Small intestine (tissue), 7 donors: ENCODE data around the gene C19orf73. TPM values are rescaled to one million over a fixed set of nuclear protein-coding genes. Genes with fewer than 3 reads are reported as not detected.

Experiments used
- DNase-seq, 2 donors: peaks; one replicate each; pipeline versions ENCODE4 v3.0.0 to v3.0.0-alpha.2; 2013
- FAIRE-seq: peaks from 2 replicates; lab custom pipeline; 2012; peaks lifted over from hg19 to GRCh38; lab: Jason Lieb, UNC
- H3K27ac ChIP-seq, 3 donors: one replicate each; pipeline ENCODE4 v1.5.1; 2013; ENCODE audit warnings: low read length in 2 of 3, mild to moderate bottlenecking in 2 of 3, control low read depth in 1 of 3, inconsistent platforms in 1 of 3, low read depth in 1 of 3, moderate library complexity in 1 of 3
- H3K27me3 ChIP-seq, 3 donors: one replicate each; pipeline ENCODE4 v1.6.1; 2013; ENCODE audit warnings: low read length in 3 of 3, inconsistent platforms in 1 of 3; ENCODE audit not compliant: control insufficient read depth in 3 of 3, insufficient read depth in 3 of 3
- H3K36me3 ChIP-seq, 3 donors: one replicate each; pipeline ENCODE4 v1.6.1; 2013; ENCODE audit warnings: low read length in 3 of 3, inconsistent platforms in 1 of 3, low read depth in 1 of 3, mild to moderate bottlenecking in 1 of 3, moderate library complexity in 1 of 3; ENCODE audit not compliant: control insufficient read depth in 3 of 3, insufficient read depth in 2 of 3
- H3K4me1 ChIP-seq, 3 donors: one replicate each; pipeline ENCODE4 v1.6.1; 2013; ENCODE audit warnings: low read length in 2 of 3, inconsistent platforms in 1 of 3, low read depth in 1 of 3, mild to moderate bottlenecking in 1 of 3, moderate library complexity in 1 of 3; ENCODE audit not compliant: control insufficient read depth in 3 of 3, insufficient read depth in 2 of 3
- H3K4me3 ChIP-seq, 3 donors: one replicate each; pipeline ENCODE4 v1.5.1; 2013; ENCODE audit warnings: low read length in 3 of 3, control low read depth in 1 of 3, inconsistent platforms in 1 of 3, low read depth in 1 of 3, mild to moderate bottlenecking in 1 of 3, moderate library complexity in 1 of 3
- H3K9me3 ChIP-seq, 2 donors: one replicate each; pipeline ENCODE4 v1.6.1; 2013; ENCODE audit warnings: low read depth in 1 of 2, low read length in 1 of 2; ENCODE audit not compliant: control insufficient read depth in 2 of 2, insufficient read depth in 1 of 2
- WGBS, 3 donors: extraction: QIAGEN DNeasy Blood & Tissue Kit; methylation state at CpG; one replicate each; pipeline ENCODE4 v1.1.7; 2013; 5-methylcytosine and 5-hydroxymethylcytosine counted together
- polyA plus RNA-seq, 4 donors: library from polyadenylated mRNA; stranded (reverse) in 3 of 4; unstranded in 1 of 4; fragments of 200-250 nt in 3 of 4; fragments of 120-200 nt in 1 of 4; gene quantifications; one replicate each; pipeline versions ENCODE4 v1.2.1 to v1.2.3, GENCODE V29; 2013
- donor health status: healthy with polysubstance abuse.
- donor health status: control.
- donor health status: control.
- donor health status: Bipolar disorder and iron deficiency.
- donor health status: healthy.

Gene C19orf73
- polyA plus RNA-seq, 4 donors: 1.4 to 7.6 (median 4.4) TPM

DNA sequence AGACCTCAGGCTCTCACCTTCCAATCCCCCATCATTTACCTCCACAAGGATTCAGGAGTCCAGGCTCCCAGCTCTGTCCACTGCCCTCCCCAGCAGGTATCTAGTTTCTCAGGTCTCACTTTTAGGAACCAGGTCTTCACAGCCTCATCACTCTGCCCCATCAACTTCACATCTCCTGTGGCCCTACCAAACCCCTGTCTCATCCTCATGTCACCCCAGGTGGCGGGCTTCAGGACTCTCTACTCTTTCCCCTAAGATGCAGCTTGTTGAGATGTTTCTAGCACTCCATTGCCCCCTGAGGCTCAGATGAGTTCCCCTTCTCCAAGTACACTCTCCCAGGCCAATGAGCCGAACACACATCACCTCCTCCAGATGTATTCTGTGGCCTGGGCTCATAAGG, 1.9 kb upstream of the C19orf73 start:
- H3K27me3 ChIP-seq: peaks cover 0 to 25% (median 0%) of the 10 kb centered on the region in 3 donors
- FAIRE-seq (no peak), DNase-seq (no peak)
- H3K27ac ChIP-seq: no peak overlapping the region
- 93 to 97% (median 96%) methylated on average over 2 of the region's 2 CpGs for WGBS, 3 donors
- H3K4me3 ChIP-seq: no peak overlapping the region
- peaks cover 6 to 23% (median 7%) of the 10 kb centered on the region in 3 donors for H3K4me1 ChIP-seq
- H3K9me3 ChIP-seq: no peaks in the 10 kb centered on the region
- H3K36me3 ChIP-seq: peaks cover 0 to 11% (median 0%) of the 10 kb centered on the region in 3 donors

DNA sequence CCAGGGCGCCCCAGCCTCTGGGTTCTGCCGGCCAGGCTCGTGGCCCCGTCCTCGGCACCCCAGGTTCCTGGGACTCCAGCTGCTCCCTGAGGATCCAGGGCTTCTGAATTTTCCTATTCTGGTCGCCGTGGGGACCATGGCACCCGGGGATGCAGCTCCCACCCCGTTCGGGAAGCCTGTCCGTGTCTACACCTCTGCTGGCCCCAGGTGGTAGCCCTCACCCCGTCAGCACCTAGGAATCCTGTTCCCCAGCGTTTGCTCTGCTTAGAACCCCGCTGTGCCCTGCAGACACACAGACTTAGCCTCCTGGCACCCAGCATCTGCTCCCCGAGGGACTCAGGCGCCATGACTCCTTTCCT, 1.4 kb upstream of the C19orf73 start:
- H3K9me3 ChIP-seq: no peaks in the 10 kb centered on the region
- FAIRE-seq: no peak
- peak overlapping the region in 1 of 3 donors; percentile 59 for H3K4me3 ChIP-seq
- peaks cover 0 to 22% (median 0%) of the 10 kb centered on the region in 3 donors for H3K27me3 ChIP-seq
- no peak for DNase-seq
- peaks cover 0 to 11% (median 0%) of the 10 kb centered on the region in 3 donors for H3K36me3 ChIP-seq
- H3K27ac ChIP-seq: no peak overlapping the region
- peaks cover 6 to 18% (median 7%) of the 10 kb centered on the region in 3 donors for H3K4me1 ChIP-seq
- WGBS, 3 donors: 12 to 19% (median 13%) methylated on average over 15 to 16 of the region's 16 CpGs

DNA sequence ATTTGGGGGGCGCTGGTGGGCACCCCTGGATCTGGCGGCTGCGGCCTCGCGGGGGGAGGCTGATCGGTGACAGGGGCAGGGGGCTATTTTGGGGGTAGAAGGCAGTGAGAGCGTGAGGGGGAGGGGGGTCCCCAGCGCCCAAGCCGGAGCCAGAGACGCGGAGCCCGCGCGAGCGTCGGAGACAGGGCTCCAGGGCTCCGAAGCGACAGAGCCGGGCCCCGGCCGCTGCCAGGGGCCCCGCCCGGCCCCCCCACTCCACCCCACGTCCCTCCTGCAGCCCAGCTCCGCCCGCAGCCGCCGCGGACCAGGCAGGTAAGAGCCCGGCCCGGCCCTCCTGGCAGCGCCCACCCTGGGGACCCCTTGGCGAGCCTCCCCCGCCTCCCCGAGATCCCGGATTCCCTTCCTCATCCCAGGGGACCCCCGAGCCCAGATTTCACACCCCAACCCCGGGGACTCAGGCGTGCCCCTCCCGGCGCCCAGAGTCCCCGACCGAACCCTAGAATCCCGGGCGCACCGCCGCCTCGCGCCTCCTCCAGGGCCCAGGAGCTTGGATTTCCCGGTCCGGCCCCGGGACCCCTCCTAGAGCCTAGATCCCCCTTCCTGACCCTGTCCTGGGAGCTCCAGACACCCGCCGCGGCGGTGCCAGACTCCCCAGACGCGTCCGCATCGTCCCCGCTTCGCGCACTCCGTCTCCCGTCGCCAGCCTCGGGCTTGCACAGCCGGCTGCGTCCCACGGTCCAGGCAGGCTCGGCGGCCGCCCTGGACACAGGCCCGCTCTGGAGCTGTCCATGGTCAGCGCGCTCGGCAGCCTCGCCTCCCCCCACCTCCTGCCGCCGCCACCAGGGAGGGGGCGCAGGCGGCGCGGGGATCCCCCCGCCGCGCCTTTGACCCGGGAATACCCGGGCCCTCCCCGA, 725 bp upstream of the C19orf73 start, which contains the start of gene PPFIA3:
PPFIA3 (plus strand) TSS at position 134 of the 914 bp plus-strand sequence. CDS start 8,330 bp downstream, outside the sequence.
- DNase-seq (peak; percentile 37 to 67), FAIRE-seq (no peak)
- peaks cover 0 to 11% (median 0%) of the 10 kb centered on the region in 3 donors for H3K36me3 ChIP-seq
- H3K4me3 ChIP-seq: peak within 1 kb of the TSS; percentile 50 to 79 (median 59)
- peaks cover 0 to 18% (median 0%) of the 10 kb centered on the region in 3 donors for H3K27me3 ChIP-seq
- no peaks in the 10 kb centered on the region for H3K9me3 ChIP-seq
- H3K27ac ChIP-seq: peak within 1 kb of the TSS; percentile 92 to 100 (median 99)
- WGBS, 3 donors: 0 to 1% (median 1%) methylated on average over 36 to 90 of the region's 90 CpGs
- H3K4me1 ChIP-seq: peaks cover 7 to 13% (median 8%) of the 10 kb centered on the region in 3 donors

DNA sequence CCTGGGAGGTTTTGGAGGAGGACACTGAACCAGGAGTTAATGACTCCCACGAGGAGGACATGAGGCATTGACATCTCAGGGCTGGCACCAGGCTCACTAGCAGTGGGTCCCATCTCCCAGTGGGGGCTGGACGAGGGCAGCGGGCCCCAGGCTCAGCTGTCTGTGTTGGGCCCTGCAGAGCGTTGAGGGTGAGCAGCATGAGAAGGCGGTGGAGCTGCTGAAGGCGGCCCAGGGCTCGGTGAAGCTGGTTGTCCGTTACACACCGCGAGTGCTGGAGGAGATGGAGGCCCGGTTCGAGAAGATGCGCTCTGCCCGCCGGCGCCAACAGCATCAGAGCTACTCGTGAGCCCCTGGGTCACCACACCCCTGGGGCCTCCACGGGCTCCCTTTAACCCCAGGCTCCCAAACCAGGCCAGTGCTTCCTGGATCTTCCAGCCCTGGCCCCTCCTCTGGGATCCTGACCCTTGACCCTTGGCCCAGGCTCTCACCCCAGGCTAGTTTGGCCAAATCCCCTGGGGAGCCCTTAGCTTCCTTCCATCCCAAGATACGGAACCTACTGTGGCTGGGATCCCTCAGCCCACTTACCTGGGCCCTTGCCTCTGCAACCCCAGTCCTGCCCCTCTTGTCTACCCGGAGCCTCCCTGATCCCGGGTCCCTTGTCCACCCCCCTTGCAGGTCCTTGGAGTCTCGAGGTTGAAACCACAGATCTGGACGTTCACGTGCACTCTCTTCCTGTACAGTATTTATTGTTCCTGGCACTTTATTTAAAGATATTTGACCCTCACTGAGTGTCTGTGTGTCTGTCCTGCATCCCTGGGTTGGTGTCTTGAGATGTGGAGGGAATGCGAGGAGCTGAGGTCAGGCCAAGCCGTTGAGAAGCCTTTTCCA, 1.0 kb downstream of the C19orf73 start:
- FAIRE-seq (no peak), DNase-seq (peak in 1 of 2 donors; percentile 35)
- peak overlapping the region; percentile 92 to 100 (median 99) for H3K27ac ChIP-seq
- H3K4me3 ChIP-seq: peak overlapping the region; percentile 48 to 79 (median 53)
- peaks cover 7 to 16% (median 9%) of the 10 kb centered on the region in 3 donors for H3K4me1 ChIP-seq
- H3K27me3 ChIP-seq: peaks cover 0 to 18% (median 0%) of the 10 kb centered on the region in 3 donors
- peaks cover 0 to 11% (median 0%) of the 10 kb centered on the region in 3 donors for H3K36me3 ChIP-seq
- WGBS, 3 donors: 46 to 61% (median 53%) methylated on average over 20 to 26 of the region's 26 CpGs
- H3K9me3 ChIP-seq: no peaks in the 10 kb centered on the region

DNA sequence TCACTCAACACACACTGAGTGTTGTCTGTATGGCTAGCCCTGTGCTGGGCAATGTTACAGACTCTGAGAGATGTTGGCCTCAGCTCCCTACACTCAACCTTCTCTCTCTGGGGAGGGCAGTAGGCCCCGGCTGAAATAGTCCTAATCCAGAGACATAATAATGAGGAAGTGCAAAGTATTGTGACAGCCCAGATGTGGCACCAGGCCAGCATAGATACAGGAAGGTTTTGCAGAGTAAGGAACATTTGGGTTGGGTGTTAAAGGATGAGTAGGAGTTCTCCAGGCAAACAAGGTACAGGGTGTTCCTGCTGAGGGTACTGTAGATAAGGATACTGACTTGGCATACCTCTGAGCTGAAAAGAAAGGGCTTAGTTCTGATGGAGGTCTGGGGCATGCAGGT, 2.4 kb downstream of the C19orf73 start:
- no peak for FAIRE-seq
- peaks cover 0 to 11% (median 0%) of the 10 kb centered on the region in 3 donors for H3K36me3 ChIP-seq
- no peak overlapping the region for H3K4me3 ChIP-seq
- H3K27ac ChIP-seq: no peak overlapping the region
- no peaks in the 10 kb centered on the region for H3K9me3 ChIP-seq
- 8 to 45% (median 42%) methylated on average over 1 of the region's 1 CpG for WGBS, 3 donors
- no peak for DNase-seq
- peaks cover 0 to 18% (median 0%) of the 10 kb centered on the region in 3 donors for H3K27me3 ChIP-seq
- H3K4me1 ChIP-seq: peaks cover 7 to 16% (median 9%) of the 10 kb centered on the region in 3 donors

DNA sequence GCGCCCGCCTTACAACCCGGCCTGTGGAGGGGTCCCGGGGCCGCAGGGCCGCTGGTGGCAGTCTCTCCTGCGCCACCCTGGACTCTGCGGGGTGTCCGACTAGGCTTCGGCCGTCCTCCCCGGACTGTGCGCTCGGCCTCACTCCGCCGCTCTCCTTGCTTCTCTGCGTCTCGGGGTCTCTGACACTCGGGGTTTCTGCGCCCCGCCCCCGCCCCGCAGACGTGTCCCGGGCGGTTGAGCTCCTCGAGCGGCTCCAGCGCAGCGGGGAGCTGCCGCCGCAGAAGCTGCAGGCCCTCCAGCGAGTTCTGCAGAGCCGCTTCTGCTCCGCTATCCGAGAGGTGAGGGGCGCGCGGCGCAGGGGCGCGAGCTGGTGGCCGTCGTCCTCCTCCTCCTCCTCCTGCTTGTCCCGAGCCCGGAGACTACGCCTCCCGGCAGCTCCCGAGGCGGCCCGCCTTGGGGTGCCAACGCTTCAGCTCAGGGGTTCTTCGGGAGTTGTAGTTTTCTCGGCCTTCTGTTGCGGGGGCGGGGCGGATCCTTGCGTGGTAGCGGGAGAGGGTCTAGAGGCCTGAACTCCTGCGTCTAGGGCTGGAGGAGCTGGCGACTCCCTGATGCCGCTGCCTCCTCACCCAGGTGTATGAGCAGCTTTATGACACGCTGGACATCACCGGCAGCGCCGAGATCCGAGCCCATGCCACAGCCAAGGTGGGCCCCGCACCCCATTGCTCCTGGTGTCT, 4.1 kb downstream of the C19orf73 start:
- Histone ChIP-seq H3K9me3 (no peaks in the 10 kb centered on the region), H3K4me1 (peaks cover 7 to 15% (median 9%) of the 10 kb centered on the region in 3 donors), H3K27ac (peak overlapping the region; percentile 14 to 66 (median 33)), H3K27me3 (peaks cover 0 to 3% (median 0%) of the 10 kb centered on the region in 3 donors), H3K4me3 (peak overlapping the region; percentile 55 to 90 (median 77)), H3K36me3 (peaks cover 0 to 13% (median 0%) of the 10 kb centered on the region in 3 donors)
- FAIRE-seq (no peak), DNase-seq (peak; percentile 66 to 80)
- 10 to 11% (median 11%) methylated on average over 60 to 68 of the region's 68 CpGs for WGBS, 3 donors

DNA sequence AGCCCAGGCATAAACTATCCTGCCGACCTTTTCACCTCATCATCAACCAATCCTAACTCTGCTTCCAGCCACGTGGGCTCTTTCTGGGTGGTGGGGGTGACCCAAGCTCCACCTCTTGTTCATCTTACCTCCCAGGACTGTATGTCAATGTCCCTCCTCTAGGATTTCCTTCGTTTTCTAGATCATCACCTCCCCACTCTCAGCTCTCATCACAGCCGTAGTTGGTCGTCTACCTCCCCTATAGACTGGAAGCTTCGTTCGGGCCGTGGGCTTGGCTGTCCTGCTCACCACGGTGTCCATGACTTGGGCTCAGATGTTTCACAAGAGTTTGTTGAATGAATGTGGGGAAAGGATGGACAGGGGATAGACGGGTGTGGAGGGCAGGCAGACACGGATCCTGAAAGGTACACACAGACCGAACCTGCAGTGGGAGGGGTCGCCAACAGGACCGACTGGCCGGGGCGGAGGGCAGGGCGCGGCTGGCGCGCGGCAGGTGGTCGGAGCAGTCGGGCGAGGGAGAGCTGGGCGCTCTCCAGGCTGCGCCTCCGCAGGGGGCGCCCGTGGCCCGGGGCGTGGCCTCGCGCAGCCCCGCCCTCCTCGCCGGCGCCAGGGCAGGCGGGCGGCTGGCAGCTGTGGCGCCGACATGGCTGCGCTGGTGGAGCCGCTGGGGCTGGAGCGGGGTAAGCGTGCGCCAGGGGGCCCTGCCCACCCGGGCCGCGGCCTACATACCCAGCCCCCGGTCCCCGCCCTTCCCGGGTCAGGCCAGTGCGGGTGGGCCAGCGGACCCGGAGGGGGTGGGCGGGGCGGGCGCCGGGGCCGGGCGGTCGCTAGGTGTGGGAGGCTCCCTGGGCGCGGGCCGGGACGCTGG, 4.9 kb downstream of the C19orf73 start, which contains the start of gene LIN7B:
LIN7B (plus strand) TSS at position 609 of the 868 bp plus-strand sequence; CDS start at position 644, 35 bp downstream.
- Histone ChIP-seq H3K4me1 (peaks cover 7 to 12% (median 9%) of the 10 kb centered on the region in 3 donors), H3K9me3 (no peaks in the 10 kb centered on the region), H3K36me3 (peaks cover 0 to 19% (median 0%) of the 10 kb centered on the region in 3 donors), H3K4me3 (peak within 1 kb of the TSS; percentile 55 to 90 (median 77)), H3K27ac (peak within 1 kb of the TSS; percentile 35 to 66 (median 49)), H3K27me3 (no peaks in the 10 kb centered on the region)
- FAIRE-seq (no peak), DNase-seq (peak; percentile 66 to 90)
- WGBS, 3 donors: 0 to 2% (median 1%) methylated on average over 33 to 66 of the region's 66 CpGs
